DOHH2 (cell line): ENCODE measurements around the gene SLC2A11.
A peak's percentile ranks its signal among the peaks of the same experiment; 100 is the strongest.

Source experiments
- H3F3A ChIP-seq: fragments of 200-600 bp; sonication (generic), shearing (Covaris generic); 2 replicates; pipeline ENCODE4 v1.6.0; 2016; ENCODE audit warnings: antibody characterized with exemption, mild to moderate bottlenecking; ENCODE audit not compliant: control insufficient read depth, insufficient read depth
- H3K27ac ChIP-seq: fragments of 200-600 bp; sonication (generic); 2 replicates; pipeline ENCODE4 v1.5.1; 2014; ENCODE audit warnings: low read depth, mild to moderate bottlenecking, low read length, moderate library complexity
- H3K27me3 ChIP-seq: fragments of 200-600 bp; sonication (generic); 2 replicates; pipeline ENCODE4 v1.6.1; 2014; ENCODE audit warnings: mild to moderate bottlenecking, low read length, mixed read lengths; ENCODE audit not compliant: control insufficient read depth
- H3K36me3 ChIP-seq: fragments of 200-600 bp; sonication (generic); 2 replicates; pipeline ENCODE4 v1.6.1; 2014; ENCODE audit warnings: mild to moderate bottlenecking, low read length, moderate library complexity, mixed read lengths; ENCODE audit not compliant: control insufficient read depth
- H3K4me1 ChIP-seq: fragments of 200-600 bp; sonication (generic); 2 replicates; pipeline ENCODE4 v1.6.1; 2014; ENCODE audit warnings: mild to moderate bottlenecking, low read length, mixed read lengths; ENCODE audit not compliant: control insufficient read depth
- H3K4me2 ChIP-seq: fragments of 200-600 bp; sonication (generic); 2 replicates; pipeline ENCODE4 v1.6.0; 2014; ENCODE audit warnings: mild to moderate bottlenecking, low read length, moderate library complexity
- H3K4me3 ChIP-seq: fragments of 200-600 bp; sonication (generic); 2 replicates; pipeline ENCODE4 v1.5.1; 2014; ENCODE audit warnings: mild to moderate bottlenecking, low read length, mixed read lengths
- H3K79me2 ChIP-seq: fragments of 200-600 bp; sonication (generic); 2 replicates; pipeline ENCODE4 v1.6.1; 2014; ENCODE audit warnings: mild to moderate bottlenecking, low read length, mixed read lengths; ENCODE audit not compliant: control insufficient read depth
- H3K9me2 ChIP-seq: fragments of 200-600 bp; sonication (generic); replicated peaks from 2 replicates; pipeline ENCODE4 v1.6.1; 2014; ENCODE audit warnings: mild to moderate bottlenecking, low read length, mixed read lengths; ENCODE audit not compliant: control insufficient read depth
- H3K9me3 ChIP-seq: fragments of 200-600 bp; sonication (generic); 2 replicates; pipeline ENCODE4 v1.6.1; 2014; ENCODE audit warnings: antibody characterized with exemption, low read length, mixed read lengths; ENCODE audit not compliant: control insufficient read depth, insufficient read depth
- H4K20me1 ChIP-seq: fragments of 200-600 bp; sonication (generic); 2 replicates; pipeline ENCODE4 v1.6.0; 2014; ENCODE audit warnings: low read depth, mild to moderate bottlenecking, antibody characterized with exemption, low read length, moderate library complexity; ENCODE audit not compliant: control insufficient read depth, insufficient read depth
- CTCF ChIP-seq: fragments of 200-600 bp; sonication (generic); IDR thresholded peaks from one replicate; pipeline ENCODE4 v1.5.1; 2014; ENCODE audit warnings: antibody characterized with exemption, mild to moderate bottlenecking, low read depth, low read length; ENCODE audit not compliant: poor library complexity, severe bottlenecking
- EZH2phosphoT487 ChIP-seq: fragments of 200-600 bp; sonication (generic); IDR thresholded peaks from 2 replicates; pipeline ENCODE4 v1.6.1; 2017; ENCODE audit warnings: borderline replicate concordance, mild to moderate bottlenecking, antibody characterized with exemption, low read length, moderate library complexity, mixed read lengths

SLC2A11 gene

GRCh38 chr22:23847991-23848864, 9.4 kb upstream of the SLC2A11 start:
- Histone ChIP-seq H4K20me1 (no peaks in the 10 kb centered on the region), H3K27ac (peak overlapping the region; percentile 90), H3K36me3 (no peaks in the 10 kb centered on the region), H3K4me2 (peak overlapping the region; percentile 69), H3F3A (peaks cover 38% of the 10 kb centered on the region), H3K79me2 (no peaks in the 10 kb centered on the region), H3K4me1 (peaks cover 85% of the 10 kb centered on the region), H3K27me3 (no peaks in the 10 kb centered on the region), H3K9me2 (no peaks in the 10 kb centered on the region), H3K9me3 (no peaks in the 10 kb centered on the region), H3K4me3 (peak overlapping the region; percentile 61)
- TF ChIP-seq EZH2phosphoT487 (no peak), CTCF (peak; percentile 22)

- Histone ChIP-seq H3K4me2 (peak overlapping the region; percentile 69), H3F3A (peaks cover 36% of the 10 kb centered on the region), H3K9me3 (no peaks in the 10 kb centered on the region), H3K27ac (peak overlapping the region; percentile 90), H3K9me2 (no peaks in the 10 kb centered on the region), H3K79me2 (no peaks in the 10 kb centered on the region), H3K27me3 (no peaks in the 10 kb centered on the region), H3K4me1 (peaks cover 74% of the 10 kb centered on the region), H3K36me3 (no peaks in the 10 kb centered on the region), H3K4me3 (peak overlapping the region; percentile 53), H4K20me1 (no peaks in the 10 kb centered on the region)
- peak; percentile 93 for TF ChIP-seq CTCF
- TF ChIP-seq EZH2phosphoT487: no peak
Observed at GRCh38 chr22:23849009-23850006, 8.4 kb upstream of the SLC2A11 start.

GRCh38 chr22:23850136-23850611, 7.5 kb upstream of the SLC2A11 start:
- Histone ChIP-seq H3K4me1 (peaks cover 65% of the 10 kb centered on the region), H3K27me3 (no peaks in the 10 kb centered on the region), H3F3A (peaks cover 32% of the 10 kb centered on the region), H3K27ac (no peak overlapping the region), H3K9me2 (no peaks in the 10 kb centered on the region), H3K4me3 (no peak overlapping the region), H3K79me2 (no peaks in the 10 kb centered on the region), H3K9me3 (no peaks in the 10 kb centered on the region), H4K20me1 (no peaks in the 10 kb centered on the region), H3K36me3 (no peaks in the 10 kb centered on the region), H3K4me2 (peak overlapping the region; percentile 28)
- TF ChIP-seq EZH2phosphoT487: no peak
- no peak for TF ChIP-seq CTCF
